ENCODE measurements around the gene ZNF536.

DNA sequence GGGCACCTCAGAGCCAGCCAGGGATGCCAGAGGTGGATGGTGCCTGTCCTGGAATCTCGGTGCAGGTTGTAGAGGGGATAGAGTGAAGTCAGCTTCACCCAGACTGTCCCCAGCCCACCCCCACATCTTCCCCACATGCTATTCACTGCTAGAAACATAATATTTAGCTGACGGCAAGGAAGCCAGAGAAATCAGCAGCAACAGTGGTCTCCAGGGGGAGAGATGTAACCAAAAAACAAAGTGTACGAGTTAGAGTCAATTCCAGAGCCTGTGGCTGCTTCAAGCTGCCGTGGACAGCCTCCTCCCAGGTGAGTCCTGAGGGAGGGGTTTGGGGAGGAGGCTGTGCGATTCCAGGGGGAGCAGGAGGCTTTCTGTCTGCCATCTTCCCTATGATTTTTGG lies 97.6 kb downstream of the ZNF536 start:
- TF ChIP-seq, protein P1, sequence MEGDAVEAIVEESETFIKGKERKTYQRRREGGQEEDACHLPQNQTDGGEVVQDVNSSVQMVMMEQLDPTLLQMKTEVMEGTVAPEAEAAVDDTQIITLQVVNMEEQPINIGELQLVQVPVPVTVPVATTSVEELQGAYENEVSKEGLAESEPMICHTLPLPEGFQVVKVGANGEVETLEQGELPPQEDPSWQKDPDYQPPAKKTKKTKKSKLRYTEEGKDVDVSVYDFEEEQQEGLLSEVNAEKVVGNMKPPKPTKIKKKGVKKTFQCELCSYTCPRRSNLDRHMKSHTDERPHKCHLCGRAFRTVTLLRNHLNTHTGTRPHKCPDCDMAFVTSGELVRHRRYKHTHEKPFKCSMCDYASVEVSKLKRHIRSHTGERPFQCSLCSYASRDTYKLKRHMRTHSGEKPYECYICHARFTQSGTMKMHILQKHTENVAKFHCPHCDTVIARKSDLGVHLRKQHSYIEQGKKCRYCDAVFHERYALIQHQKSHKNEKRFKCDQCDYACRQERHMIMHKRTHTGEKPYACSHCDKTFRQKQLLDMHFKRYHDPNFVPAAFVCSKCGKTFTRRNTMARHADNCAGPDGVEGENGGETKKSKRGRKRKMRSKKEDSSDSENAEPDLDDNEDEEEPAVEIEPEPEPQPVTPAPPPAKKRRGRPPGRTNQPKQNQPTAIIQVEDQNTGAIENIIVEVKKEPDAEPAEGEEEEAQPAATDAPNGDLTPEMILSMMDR (conservative IDR thresholded peaks at IDR 0.05 in 1 of 2, IDR thresholded peaks at IDR 0.05 in 1 of 2; ENCODE audit: low read depth in 1 of 2, low read length in 2 of 2): no peak
- no peak for TF ChIP-seq EZH2 (IDR thresholded peaks at IDR 0.05; ENCODE audit: low read length, missing control alignments)
